Inferior parietal cortex (tissue), 1 donor: ENCODE measurements around the gene ZNF423.

Experiments used
- DNase-seq: peaks from one replicate; pipeline ENCODE4 v3.0.0-alpha.2; 2016; ENCODE audit errors: extremely low spot score

Gene ZNF423

GRCh38 chr16:49726155-49726554 lies 129.8 kb downstream of the ZNF423 start:
- no peak for DNase-seq

DNA sequence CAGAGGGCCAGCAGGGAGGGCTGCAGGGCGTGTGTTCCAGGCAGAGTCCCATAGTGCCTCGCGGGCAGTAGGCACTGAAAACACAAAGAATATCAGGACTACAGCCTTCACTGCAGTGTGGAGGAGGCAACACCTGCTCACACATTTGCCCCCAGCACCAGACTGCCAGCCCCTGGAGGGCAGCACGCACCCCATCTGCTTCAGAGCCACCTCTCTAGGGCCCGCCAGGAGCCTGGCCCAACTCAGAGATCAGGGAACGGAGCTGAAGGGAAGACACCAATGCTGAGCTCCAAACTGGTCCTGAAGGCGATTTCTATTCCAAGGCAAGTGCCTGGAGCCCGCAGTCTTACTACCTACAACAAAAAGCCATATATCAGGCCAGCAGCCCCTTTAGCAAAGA lies 130.3 kb downstream of the ZNF423 start:
- no peak for DNase-seq

GRCh38 chr16:49724774-49725173 lies 131.1 kb downstream of the ZNF423 start:
- no peak for DNase-seq

GRCh38 chr16:49723310-49723709 lies 132.6 kb downstream of the ZNF423 start:
- DNase-seq, result no peak

GRCh38 chr16:49720225-49720624 lies 135.7 kb downstream of the ZNF423 start:
- no peak for DNase-seq

DNA sequence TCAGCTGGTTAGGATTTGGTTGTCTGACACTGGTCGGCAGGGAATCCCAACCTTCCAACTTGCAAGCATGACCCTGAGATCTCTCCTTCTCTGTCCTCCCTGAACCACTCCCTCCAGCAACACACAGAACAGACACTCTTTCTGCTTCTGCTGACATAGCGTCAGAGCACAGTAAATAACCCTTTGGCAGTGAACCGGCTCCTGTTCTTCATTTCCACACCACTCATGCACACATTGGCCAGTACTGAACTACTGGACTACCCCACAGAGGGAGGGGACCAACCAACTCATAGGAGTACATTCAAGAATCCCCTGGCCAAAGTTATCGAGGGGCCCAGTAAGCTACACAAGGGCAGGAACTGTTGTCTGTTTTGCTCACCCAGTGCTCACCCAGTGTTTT lies 138.2 kb downstream of the ZNF423 start:
- no peak for DNase-seq

GRCh38 chr16:49716339-49716934 lies 139.5 kb downstream of the ZNF423 start:
- no peak for DNase-seq

DNA sequence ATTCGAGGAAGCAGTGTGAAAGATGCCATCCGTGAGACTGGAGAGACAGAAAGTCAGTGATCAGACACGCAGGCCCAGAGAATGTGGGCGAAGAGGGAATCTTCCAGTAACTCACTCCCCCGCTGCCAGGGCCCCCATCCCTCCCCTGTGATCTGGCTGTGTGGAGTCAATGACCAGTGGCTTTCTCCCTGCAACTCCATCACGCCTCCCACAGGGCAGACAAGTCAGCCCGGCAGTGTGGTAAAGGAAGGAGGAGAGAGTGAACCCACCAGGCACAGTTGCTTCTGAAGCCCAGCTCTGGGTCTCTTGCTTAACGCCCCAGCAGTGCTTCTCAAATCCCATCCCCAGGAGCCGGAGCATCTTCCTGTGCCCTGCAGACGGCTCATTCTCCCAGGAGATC lies 142.1 kb downstream of the ZNF423 start:
- DNase-seq, result no peak

- DNase-seq, result no peak
Observed at GRCh38 chr16:49712542-49712941, 143.4 kb downstream of the ZNF423 start.

DNA sequence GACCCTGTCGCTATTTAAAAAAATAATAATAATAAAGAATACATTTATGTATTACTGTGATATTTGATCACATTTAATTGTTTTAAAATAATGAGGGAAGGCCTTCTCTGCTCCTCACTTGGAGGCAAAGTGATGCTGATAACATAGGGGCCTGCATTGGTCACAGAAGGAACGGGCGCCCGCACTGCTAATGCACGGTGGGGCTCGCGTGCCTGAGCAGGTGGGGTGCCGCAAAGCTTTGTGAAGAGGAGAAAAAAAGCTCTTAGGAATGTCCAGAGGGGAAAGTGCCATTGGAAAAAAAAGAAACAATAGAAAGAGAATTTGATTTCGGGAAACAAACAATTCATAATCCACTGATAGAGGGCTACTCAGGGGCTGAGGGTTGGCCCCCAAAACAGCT lies 143.8 kb downstream of the ZNF423 start:
- no peak for DNase-seq

DNA sequence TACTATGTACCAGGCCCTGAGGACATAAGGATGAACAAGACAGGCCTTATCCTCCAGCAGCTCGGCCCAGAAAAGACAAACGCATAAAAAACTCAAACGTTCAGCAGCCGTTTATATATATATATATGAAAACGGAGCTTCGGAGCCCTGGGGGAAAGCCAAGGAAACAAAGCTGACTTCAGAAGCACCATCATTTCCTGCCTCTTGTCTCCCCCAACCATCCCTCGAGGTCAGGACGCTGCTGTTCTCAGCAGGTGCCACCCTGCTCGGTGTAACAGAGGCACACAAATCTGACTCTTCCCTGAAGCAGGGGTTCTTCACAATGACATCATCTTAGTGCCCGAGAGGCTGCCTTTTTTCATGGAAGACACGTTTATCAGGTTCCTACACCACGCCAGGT lies 146.9 kb downstream of the ZNF423 start:
- no peak for DNase-seq

- DNase-seq, result no peak
Observed at GRCh38 chr16:49708491-49708890, 147.4 kb downstream of the ZNF423 start.

GRCh38 chr16:49706620-49707355 lies 149.1 kb downstream of the ZNF423 start:
- no peak for DNase-seq

GRCh38 chr16:49704586-49705155 lies 151.2 kb downstream of the ZNF423 start:
- DNase-seq, result no peak

DNA sequence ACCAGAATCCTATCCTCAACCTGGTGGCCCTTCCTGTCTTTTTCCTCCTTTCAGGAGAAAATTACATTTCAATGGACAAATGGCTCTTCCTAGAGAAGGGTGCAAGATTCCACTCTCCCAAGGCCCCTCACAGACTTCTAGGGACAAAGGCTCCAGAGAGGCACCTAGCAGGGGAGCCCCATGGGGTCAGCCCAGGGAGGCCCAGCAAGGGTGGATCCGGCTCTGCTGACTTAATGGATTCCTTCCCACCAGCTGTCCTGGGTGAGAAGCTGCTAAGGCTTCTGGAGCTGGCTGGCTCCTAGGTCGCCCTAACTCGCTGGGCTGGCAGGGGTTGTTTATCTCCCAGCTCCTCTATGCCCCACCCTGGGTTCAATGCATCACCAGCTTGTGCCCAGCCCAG lies 152.4 kb downstream of the ZNF423 start:
- DNase-seq, result no peak

GRCh38 chr16:49701789-49702494 lies 154.0 kb downstream of the ZNF423 start:
- peak; percentile 24 for DNase-seq

- no peak for DNase-seq
Observed at GRCh38 chr16:49701065-49701685, 154.7 kb downstream of the ZNF423 start.

DNA sequence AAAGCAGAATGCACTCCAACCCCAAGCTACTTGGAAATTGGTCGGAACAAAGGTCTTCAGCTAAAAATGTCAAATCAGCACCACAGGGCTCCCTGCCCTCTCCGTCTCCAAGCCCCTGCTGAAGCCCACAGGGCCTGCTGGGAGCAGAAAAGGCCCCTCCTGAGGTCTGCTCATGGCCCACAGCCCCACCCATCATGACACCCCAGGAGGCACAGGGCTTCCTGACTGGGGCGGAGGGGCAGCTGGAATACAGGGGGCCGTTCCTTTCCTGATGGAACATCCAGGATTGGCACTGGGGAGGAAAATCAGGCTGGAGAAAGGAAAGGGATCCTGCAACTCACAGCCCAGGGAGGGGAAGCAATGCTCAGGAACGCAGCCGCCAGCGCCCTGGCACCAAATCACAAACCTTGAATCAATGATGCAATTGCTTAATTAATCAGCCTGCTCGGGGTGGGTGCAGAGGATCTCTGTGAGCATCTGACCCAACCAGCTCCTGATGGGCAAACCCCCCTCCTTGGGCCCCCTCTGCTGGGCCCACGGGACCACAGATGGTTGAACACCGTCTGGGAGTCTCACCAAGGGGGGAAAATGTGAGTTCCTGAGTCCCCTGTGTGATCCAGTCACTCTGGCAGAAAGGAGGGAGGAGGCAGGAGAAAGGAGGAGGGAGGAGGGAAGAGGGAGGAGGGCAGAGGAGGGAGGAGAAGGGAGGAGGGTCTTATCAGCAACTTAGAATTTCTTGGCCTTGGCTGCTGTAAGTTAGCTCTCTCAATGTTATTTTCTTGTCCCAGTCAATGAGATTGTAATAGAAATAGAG lies 155.5 kb downstream of the ZNF423 start:
- no peak for DNase-seq

DNA sequence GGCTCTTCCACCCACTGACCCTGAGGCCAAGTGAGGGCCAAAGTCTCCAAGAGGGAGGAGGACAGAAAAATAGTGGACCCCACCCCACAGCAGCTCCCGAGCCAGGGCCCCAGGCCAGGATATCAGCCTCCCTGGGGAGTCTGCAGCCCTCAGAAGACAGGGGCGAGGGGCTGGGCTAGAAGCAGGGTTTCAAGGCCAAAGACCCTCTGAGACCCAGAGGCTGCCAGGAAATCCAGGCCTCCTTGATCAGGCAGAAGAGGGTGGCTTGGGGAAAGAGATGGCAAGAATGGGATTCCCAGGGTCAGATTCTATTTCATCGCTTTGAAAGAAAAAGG lies 156.1 kb downstream of the ZNF423 start:
- DNase-seq, result no peak

DNA sequence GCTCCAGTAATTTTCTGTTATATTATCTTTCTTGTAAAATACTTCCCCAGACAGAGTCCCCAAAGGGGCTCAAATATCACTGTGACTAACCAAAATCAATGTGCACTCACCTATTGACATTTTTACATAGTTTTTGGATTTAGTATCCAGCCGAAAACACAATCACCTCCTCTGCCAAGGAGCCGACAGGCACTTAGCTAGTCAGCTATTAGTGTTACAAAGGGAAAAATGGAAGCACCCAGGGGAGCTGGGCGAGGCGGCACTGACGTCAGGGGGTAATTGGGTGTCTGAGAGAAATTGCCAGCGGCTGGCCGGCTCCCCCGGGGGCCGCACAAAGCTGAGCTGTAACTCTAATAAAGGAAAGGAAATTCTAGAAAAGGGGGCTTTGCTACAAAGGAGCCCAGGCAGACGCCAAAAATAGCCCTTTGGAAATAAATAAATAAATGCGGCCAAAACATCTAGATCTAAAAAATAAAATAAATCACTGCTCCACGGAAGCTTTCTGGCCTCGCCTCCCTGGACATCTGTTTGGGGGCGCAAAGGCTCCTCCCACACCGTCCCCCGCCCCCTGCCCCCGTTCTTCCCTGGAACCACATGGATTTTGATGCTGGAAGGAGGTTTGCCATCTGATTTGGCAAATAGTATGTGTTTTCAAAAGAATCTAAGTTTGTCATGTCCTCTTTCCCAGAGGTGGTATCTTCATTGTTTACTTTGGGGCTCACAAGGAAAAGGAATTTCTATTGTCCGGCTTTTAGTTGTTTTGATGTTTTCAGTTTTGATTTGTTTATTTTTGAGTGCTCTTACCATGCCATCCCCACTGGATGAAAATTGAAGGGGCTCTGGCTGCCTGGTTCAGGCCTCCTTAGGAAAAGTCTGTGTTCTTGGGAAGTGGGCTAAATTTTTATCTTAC lies 156.7 kb downstream of the ZNF423 start:
- DNase-seq, result no peak

DNA sequence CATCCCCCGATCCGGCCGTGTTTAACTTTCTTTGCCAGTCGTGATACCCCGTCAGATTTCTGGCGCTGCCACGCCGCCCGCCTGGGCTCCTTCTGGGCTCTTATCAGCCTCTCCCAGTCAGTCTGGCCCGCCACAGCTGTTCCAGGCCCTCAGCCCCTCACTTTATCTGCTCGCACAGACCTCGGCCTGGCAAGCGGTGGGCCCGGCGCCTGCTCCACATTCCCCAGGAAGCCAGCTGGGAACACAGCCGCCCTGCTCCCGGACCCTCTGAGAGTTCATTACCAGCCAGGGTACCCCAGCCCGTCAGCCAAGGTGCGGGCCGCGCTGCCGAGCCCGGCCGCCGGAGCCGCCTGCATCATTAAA lies 157.5 kb downstream of the ZNF423 start:
- no peak for DNase-seq
